AG09319 (cell line): ENCODE measurements around the gene SCN1A.

Source experiments
- DNase-seq: peaks from one replicate; pipeline ENCODE4 v3.0.0-alpha.2; 2010; ENCODE audit warnings: low read depth; ENCODE audit errors: extremely low read depth
- TF ChIP-seq, protein P1 (sequence below): IDR thresholded peaks from 2 replicates; pipeline ENCODE4 v1.5.1; 2011; ENCODE audit warnings: low read depth, mild to moderate bottlenecking, inconsistent platforms, low read length, moderate library complexity

Gene SCN1A

DNA sequence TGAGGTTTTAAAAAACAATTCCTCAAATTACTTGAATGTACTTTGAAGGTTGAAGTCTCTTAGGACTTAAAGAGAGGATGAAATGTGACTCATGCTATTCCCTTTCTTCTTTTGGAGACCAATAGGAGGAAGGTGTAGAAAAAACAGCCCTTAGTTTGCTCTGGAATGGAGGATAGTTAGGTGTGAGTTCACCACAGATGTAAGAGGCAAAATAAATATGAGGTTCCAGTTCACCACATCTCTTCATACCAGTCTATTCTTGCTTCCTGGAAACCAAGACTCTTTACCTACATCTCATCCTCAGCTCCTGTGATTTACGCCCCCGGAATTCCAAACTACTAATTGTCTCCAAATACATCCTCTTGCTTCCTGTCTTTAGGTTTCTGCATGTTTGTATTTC lies 96.8 kb downstream of the SCN1A start:
- TF ChIP-seq, protein P1, sequence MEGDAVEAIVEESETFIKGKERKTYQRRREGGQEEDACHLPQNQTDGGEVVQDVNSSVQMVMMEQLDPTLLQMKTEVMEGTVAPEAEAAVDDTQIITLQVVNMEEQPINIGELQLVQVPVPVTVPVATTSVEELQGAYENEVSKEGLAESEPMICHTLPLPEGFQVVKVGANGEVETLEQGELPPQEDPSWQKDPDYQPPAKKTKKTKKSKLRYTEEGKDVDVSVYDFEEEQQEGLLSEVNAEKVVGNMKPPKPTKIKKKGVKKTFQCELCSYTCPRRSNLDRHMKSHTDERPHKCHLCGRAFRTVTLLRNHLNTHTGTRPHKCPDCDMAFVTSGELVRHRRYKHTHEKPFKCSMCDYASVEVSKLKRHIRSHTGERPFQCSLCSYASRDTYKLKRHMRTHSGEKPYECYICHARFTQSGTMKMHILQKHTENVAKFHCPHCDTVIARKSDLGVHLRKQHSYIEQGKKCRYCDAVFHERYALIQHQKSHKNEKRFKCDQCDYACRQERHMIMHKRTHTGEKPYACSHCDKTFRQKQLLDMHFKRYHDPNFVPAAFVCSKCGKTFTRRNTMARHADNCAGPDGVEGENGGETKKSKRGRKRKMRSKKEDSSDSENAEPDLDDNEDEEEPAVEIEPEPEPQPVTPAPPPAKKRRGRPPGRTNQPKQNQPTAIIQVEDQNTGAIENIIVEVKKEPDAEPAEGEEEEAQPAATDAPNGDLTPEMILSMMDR: no peak
- DNase-seq: no peak

- TF ChIP-seq, protein P1: no peak
- no peak for DNase-seq
Observed at GRCh38 chr2:166025313-166025712, 102.5 kb downstream of the SCN1A start.

DNA sequence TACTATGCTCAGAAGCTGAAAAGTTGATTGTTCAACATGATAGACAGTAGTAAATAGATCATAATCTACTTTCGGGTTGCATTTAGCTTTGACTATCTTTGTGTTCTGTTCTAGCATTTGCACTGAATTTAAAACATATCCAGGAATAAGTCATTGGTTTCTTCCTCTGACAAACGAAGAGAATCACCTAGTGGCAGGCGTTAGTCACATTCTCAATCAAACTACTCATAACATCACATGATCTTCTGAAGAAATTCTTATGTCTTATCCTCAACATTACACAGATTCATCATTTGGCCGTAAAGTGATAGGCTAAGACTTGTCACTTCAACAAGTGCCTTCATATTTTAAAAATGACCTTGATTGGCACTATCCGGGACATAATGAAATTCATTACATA lies 110.6 kb downstream of the SCN1A start:
- TF ChIP-seq, protein P1: no peak
- DNase-seq: no peak

- TF ChIP-seq, protein P1: no peak
- no peak for DNase-seq
Observed at GRCh38 chr2:166013878-166014277, 113.9 kb downstream of the SCN1A start.

GRCh38 chr2:166011660-166012059 lies 116.2 kb downstream of the SCN1A start:
- TF ChIP-seq, protein P1: no peak
- DNase-seq: no peak

GRCh38 chr2:166000401-166000800 lies 127.4 kb downstream of the SCN1A start:
- no peak for DNase-seq
- TF ChIP-seq, protein P1: no peak

DNA sequence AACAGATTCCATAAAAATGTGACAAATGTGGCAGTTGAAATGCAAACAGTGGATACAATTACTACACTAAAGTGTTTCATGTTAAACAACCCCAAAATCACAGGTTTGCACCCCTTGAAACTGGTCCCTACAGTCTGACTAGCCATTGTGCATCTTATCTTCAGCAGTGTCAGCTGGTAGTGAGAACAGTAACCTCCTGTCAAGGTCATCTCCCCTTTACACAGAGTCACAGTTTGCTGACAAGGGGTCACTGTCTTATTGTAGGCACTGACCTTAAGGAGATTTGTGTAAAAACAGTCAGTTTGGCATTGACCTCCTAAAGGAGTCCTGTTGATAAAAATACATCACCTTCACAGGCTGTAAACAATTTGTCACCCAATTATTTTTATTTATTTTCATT lies 137.0 kb downstream of the SCN1A start:
- DNase-seq: no peak
- TF ChIP-seq, protein P1: no peak

- DNase-seq: no peak
- TF ChIP-seq, protein P1: no peak
Observed at GRCh38 chr2:165989851-165990250, 138.0 kb downstream of the SCN1A start.
